SK-N-SH (cell line): ENCODE measurements around the gene ACP6.

Experiments
- FOXJ3 ChIP-seq: sonication (generic); formaldehyde crosslinking; IDR thresholded peaks from 2 replicates; pipeline ENCODE4 v1.5.1; 2020; ENCODE audit warnings: mild to moderate bottlenecking, missing genetic modification reagents
- GABPA ChIP-seq: IDR thresholded peaks from 2 replicates; pipeline ENCODE4 v1.4.0; 2012; ENCODE audit warnings: low read depth, mild to moderate bottlenecking
- MEF2A ChIP-seq: IDR thresholded peaks from 2 replicates; pipeline ENCODE4 v1.4.0; 2012; ENCODE audit warnings: low read depth, borderline replicate concordance
- MXI1 ChIP-seq: IDR thresholded peaks from 2 replicates; pipeline ENCODE4 v1.6.1; 2012; ENCODE audit warnings: mild to moderate bottlenecking, low read depth, low read length, improper control_type of control experiment
- TAF1 ChIP-seq: IDR thresholded peaks from 2 replicates; pipeline ENCODE4 v1.6.1; 2012; ENCODE audit warnings: low read depth, mild to moderate bottlenecking, low read length, moderate library complexity, borderline replicate concordance
- TF ChIP-seq, protein P1 (sequence below): fragments of 200-600 bp; sonication (generic); IDR thresholded peaks from 2 replicates; pipeline ENCODE4 v1.6.1; 2017; ENCODE audit warnings: antibody characterized with exemption, mild to moderate bottlenecking, moderate library complexity
- TF ChIP-seq, protein P2 (sequence below): IDR thresholded peaks from 2 replicates; pipeline ENCODE4 v1.4.0; 2012; ENCODE audit warnings: low read depth, borderline replicate concordance

DNA sequence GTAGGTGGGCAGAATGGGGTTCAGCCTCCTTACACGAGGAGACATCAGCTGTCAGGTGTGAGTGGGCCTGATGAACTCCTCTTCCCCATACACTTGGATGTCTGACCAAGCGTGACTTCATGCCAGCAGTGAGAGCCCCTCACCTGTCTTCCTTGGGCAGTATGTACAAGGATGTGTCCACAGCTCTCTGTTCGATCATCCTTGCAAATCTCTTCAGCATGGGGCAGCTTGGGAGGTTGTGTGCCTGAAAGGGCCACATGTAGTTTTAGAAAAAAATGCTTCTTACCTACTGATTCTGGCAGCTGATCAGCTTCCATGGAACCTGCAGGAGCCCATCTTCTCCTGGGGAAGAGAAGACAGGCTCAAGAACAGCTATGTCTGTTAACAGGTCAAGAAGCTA lies 18.0 kb downstream of the ACP6 start:
- no peak for TF ChIP-seq TAF1
- no peak for TF ChIP-seq FOXJ3
- TF ChIP-seq, protein P1, sequence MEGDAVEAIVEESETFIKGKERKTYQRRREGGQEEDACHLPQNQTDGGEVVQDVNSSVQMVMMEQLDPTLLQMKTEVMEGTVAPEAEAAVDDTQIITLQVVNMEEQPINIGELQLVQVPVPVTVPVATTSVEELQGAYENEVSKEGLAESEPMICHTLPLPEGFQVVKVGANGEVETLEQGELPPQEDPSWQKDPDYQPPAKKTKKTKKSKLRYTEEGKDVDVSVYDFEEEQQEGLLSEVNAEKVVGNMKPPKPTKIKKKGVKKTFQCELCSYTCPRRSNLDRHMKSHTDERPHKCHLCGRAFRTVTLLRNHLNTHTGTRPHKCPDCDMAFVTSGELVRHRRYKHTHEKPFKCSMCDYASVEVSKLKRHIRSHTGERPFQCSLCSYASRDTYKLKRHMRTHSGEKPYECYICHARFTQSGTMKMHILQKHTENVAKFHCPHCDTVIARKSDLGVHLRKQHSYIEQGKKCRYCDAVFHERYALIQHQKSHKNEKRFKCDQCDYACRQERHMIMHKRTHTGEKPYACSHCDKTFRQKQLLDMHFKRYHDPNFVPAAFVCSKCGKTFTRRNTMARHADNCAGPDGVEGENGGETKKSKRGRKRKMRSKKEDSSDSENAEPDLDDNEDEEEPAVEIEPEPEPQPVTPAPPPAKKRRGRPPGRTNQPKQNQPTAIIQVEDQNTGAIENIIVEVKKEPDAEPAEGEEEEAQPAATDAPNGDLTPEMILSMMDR: no peak
- TF ChIP-seq MXI1: no peak
- TF ChIP-seq, protein P2, sequence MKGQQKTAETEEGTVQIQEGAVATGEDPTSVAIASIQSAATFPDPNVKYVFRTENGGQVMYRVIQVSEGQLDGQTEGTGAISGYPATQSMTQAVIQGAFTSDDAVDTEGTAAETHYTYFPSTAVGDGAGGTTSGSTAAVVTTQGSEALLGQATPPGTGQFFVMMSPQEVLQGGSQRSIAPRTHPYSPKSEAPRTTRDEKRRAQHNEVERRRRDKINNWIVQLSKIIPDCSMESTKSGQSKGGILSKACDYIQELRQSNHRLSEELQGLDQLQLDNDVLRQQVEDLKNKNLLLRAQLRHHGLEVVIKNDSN: no peak
- no peak for TF ChIP-seq MEF2A
- no peak for TF ChIP-seq GABPA
